Measurements from ENCODE around the gene FNIP2.

FNIP2 gene

DNA sequence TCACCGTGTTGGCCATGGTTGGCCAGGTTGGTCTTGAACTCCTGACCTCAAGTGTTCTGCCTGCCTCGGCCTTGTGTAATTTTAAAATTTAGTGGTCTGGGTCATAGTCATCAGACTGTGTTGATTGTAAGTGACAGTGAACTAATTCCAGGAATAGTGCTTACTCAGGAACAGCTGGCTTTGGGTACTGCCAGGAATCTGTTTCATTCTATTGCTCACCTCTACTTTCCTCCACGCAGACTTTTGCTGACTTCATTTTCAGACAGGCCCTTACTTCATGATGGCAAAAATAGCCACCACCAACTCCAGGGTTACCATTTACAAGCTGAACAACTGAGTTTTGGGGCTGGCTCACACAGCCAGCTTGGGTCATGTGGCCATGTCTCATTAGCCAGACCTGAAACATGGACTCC, 54.6 kb downstream of the FNIP2 start:
- Histone ChIP-seq H2AFZ (ENCODE audit: low read depth, low read length) (no peak overlapping the region), H3K9ac (ENCODE audit: low read depth, low read length) (no peak overlapping the region), H3K79me2 (ENCODE audit: insufficient read depth, low read length) (no peaks in the 10 kb centered on the region), H3K36me3 (ENCODE audit: insufficient read depth, low read length) (no peaks in the 10 kb centered on the region), H3K27ac (ENCODE audit: low read length) (no peak overlapping the region), H4K20me1 (ENCODE audit: insufficient read depth, low read length) (no peaks in the 10 kb centered on the region), H3K9me3 (ENCODE audit: insufficient read depth, low read length, severe bottlenecking) (no peaks in the 10 kb centered on the region), H3K4me1 (ENCODE audit: insufficient read depth, low read length) (peaks cover 9% of the 10 kb centered on the region), H3K27me3 (ENCODE audit: insufficient read depth, low read length, poor library complexity) (no peaks in the 10 kb centered on the region), H3K4me2 (ENCODE audit: insufficient read depth, low read length) (no peak overlapping the region), H3K4me3 (ENCODE audit: low read depth in 1 of 2, low read length in 2 of 2) (no peak overlapping the region)
- ATAC-seq (ENCODE audit: insufficient read depth, low read depth): no peak
- TF ChIP-seq, protein P1, sequence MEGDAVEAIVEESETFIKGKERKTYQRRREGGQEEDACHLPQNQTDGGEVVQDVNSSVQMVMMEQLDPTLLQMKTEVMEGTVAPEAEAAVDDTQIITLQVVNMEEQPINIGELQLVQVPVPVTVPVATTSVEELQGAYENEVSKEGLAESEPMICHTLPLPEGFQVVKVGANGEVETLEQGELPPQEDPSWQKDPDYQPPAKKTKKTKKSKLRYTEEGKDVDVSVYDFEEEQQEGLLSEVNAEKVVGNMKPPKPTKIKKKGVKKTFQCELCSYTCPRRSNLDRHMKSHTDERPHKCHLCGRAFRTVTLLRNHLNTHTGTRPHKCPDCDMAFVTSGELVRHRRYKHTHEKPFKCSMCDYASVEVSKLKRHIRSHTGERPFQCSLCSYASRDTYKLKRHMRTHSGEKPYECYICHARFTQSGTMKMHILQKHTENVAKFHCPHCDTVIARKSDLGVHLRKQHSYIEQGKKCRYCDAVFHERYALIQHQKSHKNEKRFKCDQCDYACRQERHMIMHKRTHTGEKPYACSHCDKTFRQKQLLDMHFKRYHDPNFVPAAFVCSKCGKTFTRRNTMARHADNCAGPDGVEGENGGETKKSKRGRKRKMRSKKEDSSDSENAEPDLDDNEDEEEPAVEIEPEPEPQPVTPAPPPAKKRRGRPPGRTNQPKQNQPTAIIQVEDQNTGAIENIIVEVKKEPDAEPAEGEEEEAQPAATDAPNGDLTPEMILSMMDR (IDR thresholded peaks at IDR 0.05; ENCODE audit: borderline replicate concordance, extremely low read depth, low read length, poor library complexity, severe bottlenecking): no peak
- no peak for TF ChIP-seq EZH2 (IDR thresholded peaks at IDR 0.05; ENCODE audit: borderline replicate concordance, low read depth, low read length, severe bottlenecking)
- no peak for DNase-seq

DNA sequence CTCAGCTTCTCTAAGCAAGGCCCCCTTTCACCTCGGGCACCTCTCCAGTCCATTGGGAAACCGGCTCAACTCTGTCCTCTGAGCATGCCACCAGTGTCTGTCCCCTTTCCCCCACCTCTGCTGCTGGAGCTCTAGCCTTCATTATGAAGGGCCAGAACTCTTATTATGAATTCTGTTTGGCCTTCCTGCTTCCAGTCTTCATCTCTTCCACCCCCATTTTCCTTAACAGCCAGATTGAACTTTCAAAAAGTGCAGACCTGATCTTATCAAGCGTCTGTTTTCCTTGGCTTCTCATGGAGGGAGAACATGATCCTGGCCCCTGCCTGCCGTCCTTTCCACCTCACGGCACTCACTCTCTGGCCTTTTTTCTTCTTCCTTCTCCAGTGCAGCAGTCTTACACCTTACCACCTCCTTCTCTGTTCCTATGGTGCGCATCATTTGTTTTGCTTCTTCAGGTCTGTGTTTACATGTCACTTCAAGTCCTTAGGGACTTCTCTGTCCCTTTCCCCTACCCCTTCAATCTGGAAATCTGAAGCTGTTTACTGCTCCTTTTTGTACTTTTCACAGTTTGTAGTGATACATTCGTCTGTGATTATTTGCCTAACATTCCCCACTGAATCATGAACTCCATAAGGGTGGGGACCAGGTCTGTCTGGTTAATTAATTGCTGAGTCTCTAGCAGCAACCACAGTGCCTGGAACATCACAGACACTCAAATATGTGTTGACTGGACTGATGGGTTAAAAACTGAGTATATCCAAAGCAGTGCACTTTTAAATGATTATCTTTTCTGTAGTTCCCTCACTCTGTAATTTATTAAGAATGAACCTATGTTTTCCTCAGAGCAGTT, 55.8 kb downstream of the FNIP2 start:
- Histone ChIP-seq H4K20me1 (ENCODE audit: insufficient read depth, low read length) (no peaks in the 10 kb centered on the region), H3K36me3 (ENCODE audit: insufficient read depth, low read length) (no peaks in the 10 kb centered on the region), H2AFZ (ENCODE audit: low read depth, low read length) (no peak overlapping the region), H3K4me3 (ENCODE audit: low read depth in 1 of 2, low read length in 2 of 2) (no peak overlapping the region), H3K27ac (ENCODE audit: low read length) (no peak overlapping the region), H3K9ac (ENCODE audit: low read depth, low read length) (no peak overlapping the region), H3K9me3 (ENCODE audit: insufficient read depth, low read length, severe bottlenecking) (no peaks in the 10 kb centered on the region), H3K79me2 (ENCODE audit: insufficient read depth, low read length) (no peaks in the 10 kb centered on the region), H3K27me3 (ENCODE audit: insufficient read depth, low read length, poor library complexity) (no peaks in the 10 kb centered on the region), H3K4me2 (ENCODE audit: insufficient read depth, low read length) (no peak overlapping the region), H3K4me1 (ENCODE audit: insufficient read depth, low read length) (peaks cover 9% of the 10 kb centered on the region)
- no peak for DNase-seq
- TF ChIP-seq, protein P1 (IDR thresholded peaks at IDR 0.05; ENCODE audit: borderline replicate concordance, extremely low read depth, low read length, poor library complexity, severe bottlenecking): no peak
- no peak for TF ChIP-seq EZH2 (IDR thresholded peaks at IDR 0.05; ENCODE audit: borderline replicate concordance, low read depth, low read length, severe bottlenecking)
- no peak for ATAC-seq (ENCODE audit: insufficient read depth, low read depth)

DNA sequence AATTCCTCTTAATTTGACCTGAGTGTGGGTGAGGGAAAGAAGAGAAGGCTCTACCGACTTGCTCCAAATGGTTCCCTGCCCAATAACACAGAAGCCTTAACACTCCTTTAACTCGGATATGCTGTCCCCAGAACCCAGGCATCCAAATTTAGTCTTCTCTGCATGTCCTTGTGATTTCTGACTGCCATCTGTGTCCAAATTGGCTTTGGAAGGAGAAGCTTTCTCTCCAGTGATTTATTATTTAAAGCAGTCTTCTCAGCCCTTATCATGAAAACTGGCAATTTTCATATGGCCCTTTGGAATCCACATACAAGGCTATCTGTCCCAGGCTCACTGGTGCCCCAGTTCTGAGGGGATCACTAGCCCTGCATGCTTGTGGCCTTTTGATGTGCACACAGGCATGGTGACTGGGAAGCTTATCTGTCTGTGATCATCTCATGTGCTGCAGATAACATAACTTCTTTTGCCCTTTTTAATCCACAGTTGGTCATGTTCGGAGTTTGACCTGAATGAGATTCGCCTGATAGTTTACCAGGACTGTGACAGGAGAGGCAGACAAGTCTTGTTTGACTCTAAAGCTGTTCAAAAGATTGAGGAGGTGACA, 56.7 kb downstream of the FNIP2 start:
- DNase-seq (no peak), ATAC-seq (ENCODE audit: insufficient read depth, low read depth) (no peak)
- Histone ChIP-seq H3K9ac (ENCODE audit: low read depth, low read length) (no peak overlapping the region), H3K4me3 (ENCODE audit: low read depth in 1 of 2, low read length in 2 of 2) (no peak overlapping the region), H3K4me2 (ENCODE audit: insufficient read depth, low read length) (no peak overlapping the region), H3K27ac (ENCODE audit: low read length) (no peak overlapping the region), H3K27me3 (ENCODE audit: insufficient read depth, low read length, poor library complexity) (no peaks in the 10 kb centered on the region), H3K36me3 (ENCODE audit: insufficient read depth, low read length) (no peaks in the 10 kb centered on the region), H2AFZ (ENCODE audit: low read depth, low read length) (no peak overlapping the region), H3K9me3 (ENCODE audit: insufficient read depth, low read length, severe bottlenecking) (no peaks in the 10 kb centered on the region), H4K20me1 (ENCODE audit: insufficient read depth, low read length) (no peaks in the 10 kb centered on the region), H3K79me2 (ENCODE audit: insufficient read depth, low read length) (no peaks in the 10 kb centered on the region), H3K4me1 (ENCODE audit: insufficient read depth, low read length) (peaks cover 9% of the 10 kb centered on the region)
- no peak for TF ChIP-seq EZH2 (IDR thresholded peaks at IDR 0.05; ENCODE audit: borderline replicate concordance, low read depth, low read length, severe bottlenecking)
- TF ChIP-seq, protein P1 (IDR thresholded peaks at IDR 0.05; ENCODE audit: borderline replicate concordance, extremely low read depth, low read length, poor library complexity, severe bottlenecking): no peak
